PFSK-1 (cell line): ENCODE data around the gene CFHR1.

ENCODE experiments used
- POLR2AphosphoS5 ChIP-seq: IDR thresholded peaks from 2 replicates; pipeline ENCODE4 v1.6.1; 2012; ENCODE audit warnings: low read depth, mild to moderate bottlenecking, control low read depth, low read length, moderate library complexity
- REST ChIP-seq, 2 experiments: IDR thresholded peaks; 2 replicates each; pipeline versions ENCODE4 v1.6.1 to v1.8.0; 2011 to 2012; ENCODE audit warnings: low read depth in 2 of 2, low read length in 2 of 2, control low read depth in 1 of 2, inconsistent platforms in 1 of 2, mild to moderate bottlenecking in 1 of 2, moderate library complexity in 1 of 2; ENCODE audit not compliant: insufficient read depth in 1 of 2
- SIN3A ChIP-seq: IDR thresholded peaks from 2 replicates; pipeline ENCODE4 v1.6.1; 2012; ENCODE audit warnings: mild to moderate bottlenecking, low read length, moderate library complexity, borderline replicate concordance; ENCODE audit not compliant: insufficient read depth
- TAF1 ChIP-seq: IDR thresholded peaks from 2 replicates; pipeline ENCODE4 v1.6.1; 2012; ENCODE audit warnings: low read length, control low read depth, borderline replicate concordance; ENCODE audit not compliant: insufficient read depth

- no peak for TF ChIP-seq POLR2AphosphoS5
- TF ChIP-seq REST (IDR thresholded peaks at IDR 0.05; ENCODE audit: insufficient read depth in 1 of 2, low read depth in 2 of 2, low read length in 2 of 2): no peak
- TF ChIP-seq TAF1: no peak
- no peak for TF ChIP-seq SIN3A
Measured at GRCh38 chr1:196858811-196859210, 39.3 kb downstream of the CFHR1 start.
